Thoracic aorta endothelial cell (primary cell): Measurements from ENCODE around the gene CAMK2D. TPM values are rescaled to one million over a fixed set of nuclear protein-coding genes. Genes with fewer than 3 reads are reported as not detected.
A peak's percentile ranks its signal among the peaks of the same experiment; 100 is the strongest.

ENCODE experiments used
- small RNA-seq: library from RNA; depleted of rRNA; stranded (forward); fragments of <200 nt; gene quantifications from one replicate; pipeline ENCODE3, GENCODE V24; 2012
- total RNA-seq: library from RNA; depleted of rRNA; stranded (reverse); fragments of >200 nt; gene quantifications from 2 replicates; pipeline ENCODE4 v1.2.3, GENCODE V29; 2012

The CAMK2D gene
- total RNA-seq = 45.9 and 54.1 TPM in 2 replicates

GRCh38 chr4:113761620-113762185 is at the start of gene CAMK2D:
TSS of gene CAMK2D (minus strand) at chr4:113761738. CDS start at chr4:113761068, 670 bp downstream.

Small RNA genes lying within 50 kb of the gene (small RNA-seq; reads per million reads assigned to genes)
- gene RN7SL184P (not detected), gene RNU1-138P (0.70 reads per million, percentile 4 among the genes with 10 or more reads in this experiment)

Other genes with a start within 250 kb of the CAMK2D start
- 62.4 and 86.4 TPM in 2 replicates for gene ARSJ, start 217.9 kb upstream of the CAMK2D start, total RNA-seq